SU-DHL-6 (cell line): ENCODE measurements around the gene B4GALT5.

Experiments
- H2AFZ ChIP-seq: fragments of 200-600 bp; sonication (generic); 2 replicates; pipeline ENCODE4 v1.6.1; 2014; ENCODE audit warnings: low read depth, mild to moderate bottlenecking, moderate library complexity, mixed read lengths, antibody characterized with exemption, low read length; ENCODE audit not compliant: severe bottlenecking
- H3F3A ChIP-seq: fragments of 200-600 bp; shearing (Covaris generic); 2 replicates; pipeline ENCODE4 v1.6.0; 2016; ENCODE audit warnings: antibody characterized with exemption, mild to moderate bottlenecking; ENCODE audit not compliant: insufficient read depth
- H3K27ac ChIP-seq: fragments of 200-600 bp; sonication (generic); 2 replicates; pipeline ENCODE4 v1.5.1; 2016; ENCODE audit warnings: low read depth, mild to moderate bottlenecking, low read length, moderate library complexity, mixed read lengths
- H3K27me3 ChIP-seq: fragments of 200-600 bp; sonication (generic), shearing (Covaris generic); 2 replicates; pipeline ENCODE4 v1.6.0; 2014; ENCODE audit warnings: mild to moderate bottlenecking, low read length
- H3K36me3 ChIP-seq: fragments of 200-600 bp; sonication (generic); 2 replicates; pipeline ENCODE4 v1.6.1; 2014; ENCODE audit warnings: mild to moderate bottlenecking, low read length, mixed read lengths
- H3K4me2 ChIP-seq: fragments of 300-600, 200-600 bp; shearing (Covaris generic), sonication (generic); 2 replicates; pipeline ENCODE4 v1.6.0; 2014; ENCODE audit warnings: low read length, low read depth, mild to moderate bottlenecking; ENCODE audit not compliant: poor library complexity, severe bottlenecking
- H3K4me3 ChIP-seq: fragments of 200-600 bp; sonication (generic); 2 replicates; pipeline ENCODE4 v1.5.1; 2014; ENCODE audit warnings: antibody characterized with exemption, low read length, mild to moderate bottlenecking, mixed read lengths; ENCODE audit not compliant: insufficient read depth, poor library complexity, severe bottlenecking
- H3K79me2 ChIP-seq: fragments of 200-600 bp; sonication (generic); 2 replicates; pipeline ENCODE4 v1.6.1; 2014; ENCODE audit warnings: mild to moderate bottlenecking, low read length, moderate library complexity; ENCODE audit not compliant: insufficient read depth
- H3K9ac ChIP-seq: fragments of 200-600 bp; sonication (generic); 2 replicates; pipeline ENCODE4 v1.7.0; 2014; ENCODE audit warnings: mild to moderate bottlenecking, low read length
- H3K9me2 ChIP-seq: fragments of 200-600 bp; sonication (generic); replicated peaks from 2 replicates; pipeline ENCODE4 v1.6.1; 2014; ENCODE audit warnings: low read length; ENCODE audit not compliant: insufficient read depth
- H3K9me3 ChIP-seq: fragments of 200-600 bp; sonication (generic); 2 replicates; pipeline ENCODE4 v1.6.1; 2014; ENCODE audit warnings: low read length, mixed read lengths; ENCODE audit not compliant: insufficient read depth
- H4K20me1 ChIP-seq: fragments of 200-600 bp; sonication (generic); 2 replicates; pipeline ENCODE4 v1.6.1; 2014; ENCODE audit warnings: low read depth, mild to moderate bottlenecking, antibody characterized with exemption, low read length, moderate library complexity, mixed read lengths
- EZH2phosphoT487 ChIP-seq: fragments of 200-600 bp; sonication (generic), shearing (Covaris generic); conservative IDR thresholded peaks from 2 replicates; pipeline ENCODE4 v1.6.1; 2018; ENCODE audit warnings: mild to moderate bottlenecking, antibody characterized with exemption, low read length, moderate library complexity, mixed read lengths
- TF ChIP-seq, protein P1 (sequence below): fragments of 200-600 bp; sonication (generic); IDR thresholded peaks from one replicate; pipeline ENCODE4 v1.5.1; 2017; ENCODE audit warnings: antibody characterized with exemption, mild to moderate bottlenecking, low read length, moderate library complexity; ENCODE audit not compliant: insufficient read depth, poor library complexity, severe bottlenecking

B4GALT5 gene

GRCh38 chr20:49674383-49675352, 39.0 kb downstream of the B4GALT5 start:
- H3K27me3 ChIP-seq, result no peaks in the 10 kb centered on the region
- peak overlapping the region; percentile 75 for H3K27ac ChIP-seq
- no peak overlapping the region for H2AFZ ChIP-seq
- H3K36me3 ChIP-seq, result no peaks in the 10 kb centered on the region
- no peaks in the 10 kb centered on the region for H4K20me1 ChIP-seq
- H3K9ac ChIP-seq, result peak overlapping the region; percentile 22; the same call in 1 of the 2 replicates
- no peaks in the 10 kb centered on the region for H3K9me3 ChIP-seq
- H3K4me2 ChIP-seq, result peak overlapping the region; percentile 50
- H3K4me3 ChIP-seq, result no peak overlapping the region
- H3K79me2 ChIP-seq, result peaks cover 99% of the 10 kb centered on the region
- no peaks in the 10 kb centered on the region for H3K9me2 ChIP-seq
- H3F3A ChIP-seq, result peaks cover 71% of the 10 kb centered on the region
- no peak for TF ChIP-seq EZH2phosphoT487
- TF ChIP-seq, protein P1, sequence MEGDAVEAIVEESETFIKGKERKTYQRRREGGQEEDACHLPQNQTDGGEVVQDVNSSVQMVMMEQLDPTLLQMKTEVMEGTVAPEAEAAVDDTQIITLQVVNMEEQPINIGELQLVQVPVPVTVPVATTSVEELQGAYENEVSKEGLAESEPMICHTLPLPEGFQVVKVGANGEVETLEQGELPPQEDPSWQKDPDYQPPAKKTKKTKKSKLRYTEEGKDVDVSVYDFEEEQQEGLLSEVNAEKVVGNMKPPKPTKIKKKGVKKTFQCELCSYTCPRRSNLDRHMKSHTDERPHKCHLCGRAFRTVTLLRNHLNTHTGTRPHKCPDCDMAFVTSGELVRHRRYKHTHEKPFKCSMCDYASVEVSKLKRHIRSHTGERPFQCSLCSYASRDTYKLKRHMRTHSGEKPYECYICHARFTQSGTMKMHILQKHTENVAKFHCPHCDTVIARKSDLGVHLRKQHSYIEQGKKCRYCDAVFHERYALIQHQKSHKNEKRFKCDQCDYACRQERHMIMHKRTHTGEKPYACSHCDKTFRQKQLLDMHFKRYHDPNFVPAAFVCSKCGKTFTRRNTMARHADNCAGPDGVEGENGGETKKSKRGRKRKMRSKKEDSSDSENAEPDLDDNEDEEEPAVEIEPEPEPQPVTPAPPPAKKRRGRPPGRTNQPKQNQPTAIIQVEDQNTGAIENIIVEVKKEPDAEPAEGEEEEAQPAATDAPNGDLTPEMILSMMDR, result no peak

GRCh38 chr20:49672096-49672664, 41.5 kb downstream of the B4GALT5 start:
- Histone ChIP-seq H3K9me3 (no peaks in the 10 kb centered on the region), H3K9ac (peak overlapping the region; percentile 30), H3K79me2 (peaks cover 99% of the 10 kb centered on the region), H3K9me2 (no peaks in the 10 kb centered on the region), H3K4me2 (peak overlapping the region; percentile 96), H3K27ac (peak overlapping the region; percentile 94), H2AFZ (no peak overlapping the region), H3F3A (peaks cover 80% of the 10 kb centered on the region), H3K36me3 (no peaks in the 10 kb centered on the region), H3K4me3 (peak overlapping the region; percentile 16), H4K20me1 (no peaks in the 10 kb centered on the region), H3K27me3 (no peaks in the 10 kb centered on the region)
- TF ChIP-seq EZH2phosphoT487, result no peak
- TF ChIP-seq, protein P1, result no peak

DNA sequence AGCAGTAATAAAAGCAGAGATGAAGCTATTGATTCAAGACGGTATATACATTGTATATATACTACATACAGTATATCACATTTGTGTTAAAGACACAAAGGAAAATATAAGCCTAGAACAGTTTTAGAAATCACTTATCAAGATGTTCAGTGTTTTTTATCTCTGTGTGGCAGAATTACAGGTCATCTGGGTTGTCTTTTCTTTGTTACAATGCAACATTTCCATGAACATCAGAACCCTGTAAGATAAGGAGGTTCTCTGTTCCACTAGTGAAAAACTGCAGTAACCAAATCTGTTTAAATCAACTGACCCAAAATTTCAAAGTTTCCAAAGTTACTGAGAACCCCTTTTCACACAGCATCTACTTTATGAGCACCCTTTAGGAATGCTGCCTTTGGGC, 42.2 kb downstream of the B4GALT5 start:
- H3K9ac ChIP-seq, result peak overlapping the region; percentile 30; the same call in 1 of the 2 replicates
- no peak overlapping the region for H3K4me3 ChIP-seq
- H3K36me3 ChIP-seq, result no peaks in the 10 kb centered on the region
- TF ChIP-seq EZH2phosphoT487, result no peak
- TF ChIP-seq, protein P1, result no peak
- H3K27ac ChIP-seq, result peak overlapping the region; percentile 94
- peaks cover 99% of the 10 kb centered on the region for H3K79me2 ChIP-seq
- H2AFZ ChIP-seq, result no peak overlapping the region
- no peaks in the 10 kb centered on the region for H4K20me1 ChIP-seq
- no peaks in the 10 kb centered on the region for H3K9me3 ChIP-seq
- H3K4me2 ChIP-seq, result peak overlapping the region; percentile 96
- H3F3A ChIP-seq, result peaks cover 80% of the 10 kb centered on the region
- H3K9me2 ChIP-seq, result no peaks in the 10 kb centered on the region
- no peaks in the 10 kb centered on the region for H3K27me3 ChIP-seq
